DND-41 (cell line): ENCODE data around the gene ADISSP.

Source experiments
- ATAC-seq: fragments of 200-7000 bp; cut with Tn5 transposase; 3 replicates; pipeline ENCODE4 v1.9.1; 2021; ENCODE audit warnings: low read depth; ENCODE audit not compliant: insufficient read depth
- DNase-seq: peaks from one replicate; pipeline ENCODE4 v3.0.0-alpha.2; 2020
- H2AFZ ChIP-seq: 2 replicates; pipeline ENCODE4 v1.6.0; 2012; ENCODE audit warnings: low read depth, low read length
- H3K27ac ChIP-seq: 2 replicates; pipeline ENCODE4 v1.5.1; 2012; ENCODE audit warnings: low read length, inconsistent platforms
- H3K27me3 ChIP-seq: fragments of 200-600 bp; sonication (generic); 2 replicates; pipeline ENCODE4 v1.6.0; 2012; ENCODE audit warnings: low read length, mild to moderate bottlenecking, inconsistent platforms; ENCODE audit not compliant: insufficient read depth, poor library complexity
- H3K36me3 ChIP-seq: 2 replicates; pipeline ENCODE4 v1.5.1; 2012; ENCODE audit warnings: low read length, inconsistent platforms; ENCODE audit not compliant: insufficient read depth
- H3K4me1 ChIP-seq: 2 replicates; pipeline ENCODE4 v1.5.1; 2012; ENCODE audit warnings: mild to moderate bottlenecking, low read length; ENCODE audit not compliant: insufficient read depth
- H3K4me2 ChIP-seq: 2 replicates; pipeline ENCODE4 v1.6.0; 2012; ENCODE audit warnings: mild to moderate bottlenecking, moderate library complexity, low read length, inconsistent platforms; ENCODE audit not compliant: insufficient read depth
- H3K4me3 ChIP-seq, 2 experiments: fragments of 200-600 bp in 1 of 2; shearing (Covaris generic) in 1 of 2; 2 replicates each; pipeline ENCODE4 v1.5.1; 2012 to 2016; ENCODE audit warnings: inconsistent platforms in 2 of 2, low read length in 2 of 2, mild to moderate bottlenecking in 2 of 2, low read depth in 1 of 2, moderate library complexity in 1 of 2
- H3K79me2 ChIP-seq: 2 replicates; pipeline ENCODE4 v1.6.0; 2012; ENCODE audit warnings: low read length, inconsistent platforms; ENCODE audit not compliant: insufficient read depth
- H3K9ac ChIP-seq: 2 replicates; pipeline ENCODE4 v1.6.0; 2012; ENCODE audit warnings: low read depth, mild to moderate bottlenecking, inconsistent platforms, low read length, moderate library complexity
- H3K9me3 ChIP-seq: 2 replicates; pipeline ENCODE4 v1.5.1; 2012; ENCODE audit warnings: low read length, moderate library complexity, mild to moderate bottlenecking, inconsistent platforms; ENCODE audit not compliant: insufficient read depth, severe bottlenecking
- H4K20me1 ChIP-seq: 2 replicates; pipeline ENCODE4 v1.6.0; 2012; ENCODE audit warnings: low read length; ENCODE audit not compliant: insufficient read depth
- CTCF ChIP-seq: IDR thresholded peaks from 2 replicates; pipeline ENCODE4 v1.5.1; 2012; ENCODE audit warnings: borderline replicate concordance, low read length, moderate library complexity, mild to moderate bottlenecking; ENCODE audit not compliant: poor library complexity, severe bottlenecking; ENCODE audit errors: extremely low read depth
- EZH2 ChIP-seq: IDR thresholded peaks from 3 replicates; pipeline ENCODE4 v1.6.1; 2012; ENCODE audit warnings: borderline replicate concordance, low read depth, mild to moderate bottlenecking, moderate library complexity, low read length, inconsistent platforms; ENCODE audit not compliant: severe bottlenecking

Gene ADISSP

GRCh38 chr20:3766422-3767109, 987 bp downstream of the ADISSP start:
- Histone ChIP-seq H3K9ac (peak overlapping the region; percentile 93), H3K4me3 (peak overlapping the region; percentile 83 to 92; a peak in 3 of 4 replicates), H3K4me2 (peak overlapping the region; percentile 100), H3K27me3 (no peaks in the 10 kb centered on the region), H4K20me1 (peaks cover 21% of the 10 kb centered on the region; the same call in 1 of the 2 replicates), H2AFZ (peak overlapping the region; percentile 90; the same call in 1 of the 2 replicates), H3K27ac (peak overlapping the region; percentile 68; the same call in 1 of the 2 replicates), H3K79me2 (peaks cover 44% of the 10 kb centered on the region), H3K4me1 (peaks cover 46% of the 10 kb centered on the region), H3K36me3 (peaks cover 12% of the 10 kb centered on the region; the same call in 1 of the 2 replicates), H3K9me3 (no peaks in the 10 kb centered on the region)
- DNase-seq (no peak), ATAC-seq (no peak)
- TF ChIP-seq EZH2 = no peak
- TF ChIP-seq CTCF = no peak

GRCh38 chr20:3765171-3765882, 2.2 kb downstream of the ADISSP start:
- Histone ChIP-seq H3K4me2 (peak overlapping the region; percentile 100; the same call in 1 of the 2 replicates), H3K4me1 (peaks cover 46% of the 10 kb centered on the region), H3K9me3 (no peaks in the 10 kb centered on the region), H3K9ac (peak overlapping the region; percentile 93), H4K20me1 (peaks cover 24% of the 10 kb centered on the region; the same call in 1 of the 2 replicates), H3K79me2 (peaks cover 50% of the 10 kb centered on the region), H3K36me3 (peaks cover 14% of the 10 kb centered on the region; the same call in 1 of the 2 replicates), H3K27me3 (no peaks in the 10 kb centered on the region), H3K4me3 (0 out of 4 replicates have a peak overlapping the region, but pooled peaks of 1 of the 2 experiments have one; percentile 92), H2AFZ (no peak overlapping the region), H3K27ac (peak overlapping the region; percentile 23; the same call in 1 of the 2 replicates)
- ATAC-seq (no peak), DNase-seq (no peak)
- TF ChIP-seq EZH2 (no peak), CTCF (no peak)

- Histone ChIP-seq H3K4me3 (no peak overlapping the region), H4K20me1 (peaks cover 31% of the 10 kb centered on the region; the same call in 1 of the 2 replicates), H3K27ac (no peak overlapping the region; the same call in 1 of the 2 replicates), H3K36me3 (peaks cover 18% of the 10 kb centered on the region), H3K4me1 (peaks cover 46% of the 10 kb centered on the region), H3K9me3 (no peaks in the 10 kb centered on the region), H3K79me2 (peaks cover 55% of the 10 kb centered on the region), H3K9ac (0 out of 2 replicates have a peak overlapping the region, but pooled peaks have one; percentile 93), H2AFZ (no peak overlapping the region), H3K27me3 (no peaks in the 10 kb centered on the region), H3K4me2 (peak overlapping the region; percentile 100; the same call in 1 of the 2 replicates)
- TF ChIP-seq CTCF (no peak), EZH2 (no peak)
- ATAC-seq (no peak), DNase-seq (no peak)
These were observed 2.9 kb downstream of the ADISSP start for GRCh38 chr20:3764659-3765058.
